ENCODE results near the gene TBC1D1.

The TBC1D1 gene

DNA sequence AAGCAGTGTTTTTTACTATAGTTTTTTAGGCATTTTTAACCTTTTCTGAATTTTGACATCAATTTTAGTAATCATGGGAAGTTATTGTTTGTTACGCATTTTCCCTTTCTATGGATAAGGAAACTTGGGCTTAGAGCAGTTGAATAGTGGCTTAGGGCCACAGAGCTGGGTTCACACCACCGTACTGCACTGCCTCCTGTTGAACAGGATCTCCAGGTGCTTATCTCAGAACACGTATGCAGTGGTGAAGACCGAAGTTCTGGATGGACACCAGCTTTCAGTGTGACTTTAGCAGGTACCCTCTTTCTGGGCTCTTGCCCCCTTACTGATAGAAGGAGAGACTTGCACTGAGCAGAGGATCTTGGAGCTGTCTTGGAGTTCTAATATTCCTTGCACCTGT, 206.9 kb downstream of the TBC1D1 start:
- H3K27me3 ChIP-seq (ENCODE audit: insufficient read depth, low read length), result no peaks in the 10 kb centered on the region
- TF ChIP-seq EZH2 (IDR thresholded peaks at IDR 0.05; ENCODE audit: borderline replicate concordance, low read length), result no peak
- TF ChIP-seq, protein P1, sequence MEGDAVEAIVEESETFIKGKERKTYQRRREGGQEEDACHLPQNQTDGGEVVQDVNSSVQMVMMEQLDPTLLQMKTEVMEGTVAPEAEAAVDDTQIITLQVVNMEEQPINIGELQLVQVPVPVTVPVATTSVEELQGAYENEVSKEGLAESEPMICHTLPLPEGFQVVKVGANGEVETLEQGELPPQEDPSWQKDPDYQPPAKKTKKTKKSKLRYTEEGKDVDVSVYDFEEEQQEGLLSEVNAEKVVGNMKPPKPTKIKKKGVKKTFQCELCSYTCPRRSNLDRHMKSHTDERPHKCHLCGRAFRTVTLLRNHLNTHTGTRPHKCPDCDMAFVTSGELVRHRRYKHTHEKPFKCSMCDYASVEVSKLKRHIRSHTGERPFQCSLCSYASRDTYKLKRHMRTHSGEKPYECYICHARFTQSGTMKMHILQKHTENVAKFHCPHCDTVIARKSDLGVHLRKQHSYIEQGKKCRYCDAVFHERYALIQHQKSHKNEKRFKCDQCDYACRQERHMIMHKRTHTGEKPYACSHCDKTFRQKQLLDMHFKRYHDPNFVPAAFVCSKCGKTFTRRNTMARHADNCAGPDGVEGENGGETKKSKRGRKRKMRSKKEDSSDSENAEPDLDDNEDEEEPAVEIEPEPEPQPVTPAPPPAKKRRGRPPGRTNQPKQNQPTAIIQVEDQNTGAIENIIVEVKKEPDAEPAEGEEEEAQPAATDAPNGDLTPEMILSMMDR (IDR thresholded peaks at IDR 0.05; ENCODE audit: low read length), result no peak
- H4K20me1 ChIP-seq (ENCODE audit: insufficient read depth, low read length), result no peaks in the 10 kb centered on the region
- H3K36me3 ChIP-seq (ENCODE audit: insufficient read depth, low read length), result peaks cover 94% of the 10 kb centered on the region
- no peak overlapping the region for H3K4me2 ChIP-seq (ENCODE audit: low read length)
- H3K4me1 ChIP-seq (ENCODE audit: insufficient read depth, low read length, severe bottlenecking), result no peaks in the 10 kb centered on the region
- H3K4me3 ChIP-seq (ENCODE audit: low read depth, low read length, poor library complexity, severe bottlenecking), result no peak overlapping the region
- no peaks in the 10 kb centered on the region for H3K9me3 ChIP-seq (ENCODE audit: low read length)
- no peak overlapping the region for H3K9ac ChIP-seq (ENCODE audit: low read length)
- H3K9me2 ChIP-seq (ENCODE audit: low read depth, low read length), result no peaks in the 10 kb centered on the region
- H2AFZ ChIP-seq (ENCODE audit: low read length), result no peak overlapping the region
- no peaks in the 10 kb centered on the region for H3K79me2 ChIP-seq (ENCODE audit: insufficient read depth, low read length)
- H3K27ac ChIP-seq (ENCODE audit: low read depth, low read length, poor library complexity, severe bottlenecking), result no peak overlapping the region
- no peaks in the 10 kb centered on the region; the same call in 1 of the 2 replicates for H3F3A ChIP-seq (ENCODE audit: insufficient read depth, low read length)

DNA sequence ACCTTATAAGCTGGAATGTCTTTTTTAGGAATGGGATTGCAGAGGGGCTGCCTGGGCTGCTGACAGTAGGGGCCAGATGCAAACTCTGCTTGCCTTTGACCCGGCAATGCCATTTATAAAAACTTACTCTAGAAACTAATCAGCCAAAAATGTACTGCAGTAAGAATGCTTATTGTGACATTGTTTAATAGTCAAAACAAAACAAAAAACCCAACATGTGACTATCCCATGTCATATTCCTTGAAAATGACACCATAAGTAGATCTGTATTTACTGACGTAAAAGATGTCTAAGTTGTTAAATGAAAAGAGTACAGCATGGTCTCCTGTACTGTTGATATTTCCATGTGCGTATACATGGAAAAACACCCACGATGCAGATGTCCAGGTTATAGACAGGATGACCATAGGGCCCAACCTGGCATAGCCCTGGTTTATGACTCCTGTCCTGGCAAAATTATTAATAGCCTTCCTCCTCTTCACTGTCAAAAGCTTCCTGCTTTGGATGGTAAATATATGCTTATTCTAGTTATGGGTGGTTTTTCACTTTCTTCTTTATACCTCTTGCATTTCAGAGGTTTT, 208.2 kb downstream of the TBC1D1 start:
- Histone ChIP-seq H3K79me2 (ENCODE audit: insufficient read depth, low read length) (no peaks in the 10 kb centered on the region), H3K9me3 (ENCODE audit: low read length) (no peaks in the 10 kb centered on the region), H3K27me3 (ENCODE audit: insufficient read depth, low read length) (no peaks in the 10 kb centered on the region), H4K20me1 (ENCODE audit: insufficient read depth, low read length) (no peaks in the 10 kb centered on the region), H3F3A (ENCODE audit: insufficient read depth, low read length) (no peaks in the 10 kb centered on the region; the same call in 1 of the 2 replicates), H3K27ac (ENCODE audit: low read depth, low read length, poor library complexity, severe bottlenecking) (no peak overlapping the region), H3K36me3 (ENCODE audit: insufficient read depth, low read length) (peaks cover 91% of the 10 kb centered on the region), H3K9ac (ENCODE audit: low read length) (no peak overlapping the region), H2AFZ (ENCODE audit: low read length) (no peak overlapping the region), H3K9me2 (ENCODE audit: low read depth, low read length) (no peaks in the 10 kb centered on the region), H3K4me3 (ENCODE audit: low read depth, low read length, poor library complexity, severe bottlenecking) (no peak overlapping the region), H3K4me2 (ENCODE audit: low read length) (no peak overlapping the region), H3K4me1 (ENCODE audit: insufficient read depth, low read length, severe bottlenecking) (no peaks in the 10 kb centered on the region)
- no peak for TF ChIP-seq EZH2 (IDR thresholded peaks at IDR 0.05; ENCODE audit: borderline replicate concordance, low read length)
- TF ChIP-seq, protein P1 (IDR thresholded peaks at IDR 0.05; ENCODE audit: low read length), result no peak

DNA sequence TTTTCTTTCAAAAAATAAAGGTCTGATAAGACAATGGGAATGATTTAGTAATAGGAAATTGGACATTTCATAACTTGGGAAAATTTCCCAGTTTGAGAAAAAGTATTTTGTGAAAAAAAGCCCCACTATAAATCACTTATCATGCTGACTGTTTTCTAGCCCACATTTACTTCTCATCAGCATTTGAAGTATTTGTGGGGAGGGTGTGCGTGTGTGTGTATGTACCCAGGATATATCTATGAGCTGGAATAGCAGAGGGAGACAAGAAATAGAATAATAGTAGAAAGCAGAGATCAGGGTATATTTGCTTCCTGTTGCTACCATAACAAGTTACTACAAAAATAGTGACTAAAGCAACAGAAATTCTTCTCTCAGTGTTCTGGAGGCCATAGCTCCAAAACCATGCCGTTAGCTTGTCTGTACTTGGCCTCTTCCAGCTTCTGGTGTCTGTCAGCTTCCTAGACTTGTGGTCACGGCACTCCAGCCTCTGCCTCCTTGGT, 209.1 kb downstream of the TBC1D1 start:
- Histone ChIP-seq H3K27ac (ENCODE audit: low read depth, low read length, poor library complexity, severe bottlenecking) (no peak overlapping the region), H3K9me3 (ENCODE audit: low read length) (no peaks in the 10 kb centered on the region), H3K4me3 (ENCODE audit: low read depth, low read length, poor library complexity, severe bottlenecking) (no peak overlapping the region), H3K79me2 (ENCODE audit: insufficient read depth, low read length) (no peaks in the 10 kb centered on the region), H4K20me1 (ENCODE audit: insufficient read depth, low read length) (no peaks in the 10 kb centered on the region), H3K9me2 (ENCODE audit: low read depth, low read length) (no peaks in the 10 kb centered on the region), H3F3A (ENCODE audit: insufficient read depth, low read length) (no peaks in the 10 kb centered on the region; the same call in 1 of the 2 replicates), H2AFZ (ENCODE audit: low read length) (no peak overlapping the region), H3K4me2 (ENCODE audit: low read length) (no peak overlapping the region), H3K4me1 (ENCODE audit: insufficient read depth, low read length, severe bottlenecking) (no peaks in the 10 kb centered on the region), H3K27me3 (ENCODE audit: insufficient read depth, low read length) (no peaks in the 10 kb centered on the region), H3K9ac (ENCODE audit: low read length) (no peak overlapping the region), H3K36me3 (ENCODE audit: insufficient read depth, low read length) (peaks cover 88% of the 10 kb centered on the region)
- TF ChIP-seq, protein P1 (IDR thresholded peaks at IDR 0.05; ENCODE audit: low read length), result no peak
